H1 (cell line): Measurements from ENCODE around the gene TNS1. TPM values are rescaled to one million over a fixed set of nuclear protein-coding genes. Genes with fewer than 3 reads are reported as not detected.

ENCODE experiments used
- ATF2 ChIP-seq: IDR thresholded peaks from 2 replicates; pipeline ENCODE4 v1.6.1; 2012; ENCODE audit warnings: low read length, inconsistent platforms
- CHD2 ChIP-seq: IDR thresholded peaks from 2 replicates; pipeline ENCODE4 v1.6.1; 2012; ENCODE audit warnings: low read length, improper control_type of control experiment
- EP300 ChIP-seq, 2 experiments: IDR thresholded peaks; 1 replicate in 1 of 2; 2 replicates in 1 of 2; pipeline ENCODE4 v1.6.1; 2011 to 2012; ENCODE audit warnings: low read depth in 2 of 2, low read length in 2 of 2, mild to moderate bottlenecking in 2 of 2, borderline replicate concordance in 1 of 2, inconsistent platforms in 1 of 2, moderate library complexity in 1 of 2
- SP2 ChIP-seq: IDR thresholded peaks from 2 replicates; pipeline ENCODE4 v1.6.1; 2012; ENCODE audit warnings: mild to moderate bottlenecking, low read length, inconsistent platforms
- polyA plus RNA-seq, 7 experiments: library from polyadenylated mRNA; depleted of rRNA in 3 of 7; stranded (reverse) in 5 of 7; unstranded in 2 of 7; fragments of >200 nt in 5 of 7; fragments of 200-250 nt in 2 of 7; gene quantifications; 1 replicate in 5 of 7; 2 replicates in 1 of 7; 4 replicates in 1 of 7; pipeline versions ENCODE4 v1.2.1 to v1.2.3, GENCODE V29; 2011 to 2013; ENCODE audit warnings: missing spikeins in 2 of 7, mixed read lengths in 2 of 7
- total RNA-seq: library from RNA; stranded (reverse); fragmentation: NEBNext Ultra II Directional; extraction: Animal tissue kit (Norgen Biotek cat#: 25700); gene quantifications from 2 replicates; pipeline ENCODE4 v1.2.1, GENCODE V29; 2021

The TNS1 gene
- total and polyA plus RNA-seq, 2 of the 8 experiments (the other 6 are each of a cell fraction or from before 2014, with no cell fraction given) = 1.5 to 5.1 TPM

GRCh38 chr2:217926801-217927200, 76.0 kb downstream of the TNS1 start (continued):
- TF ChIP-seq ATF2 = no peak
- no peak for TF ChIP-seq EP300 (IDR thresholded peaks at IDR 0.05; ENCODE audit: borderline replicate concordance in 1 of 2, low read depth in 2 of 2, low read length in 2 of 2)
- no peak for TF ChIP-seq SP2
- TF ChIP-seq CHD2 = no peak
